Activated CD4-positive, CD25-positive, alpha-beta regulatory T cell treated with anti-CD3 and anti-CD28 coated beads, Interleukin-2, amount 50 U/mL, for 24 hours (primary cell): ENCODE measurements around the gene AJAP1.
A peak's percentile ranks its signal among the peaks of the same experiment; 100 is the strongest.

Experiments
- ATAC-seq, 2 donors: fragments of 150-1000 bp; cut with Tn5 transposase; one replicate each; pipeline ENCODE4 v1.10.0; 2021; ENCODE audit warnings: mild to moderate bottlenecking in 1 of 2, moderate library complexity in 1 of 2

AJAP1 gene

GRCh38 chr1:4633346-4633745, 21.1 kb upstream of the AJAP1 start:
- no peak for ATAC-seq

- no peak for ATAC-seq
Measured at GRCh38 chr1:4634156-4634792, 20.1 kb upstream of the AJAP1 start.

- no peak for ATAC-seq
Measured at GRCh38 chr1:4634793-4635406, 19.5 kb upstream of the AJAP1 start.

- ATAC-seq = no peak
Measured at GRCh38 chr1:4636186-4636585, 18.2 kb upstream of the AJAP1 start.

- ATAC-seq = no peak
Measured at GRCh38 chr1:4636644-4637380, 17.6 kb upstream of the AJAP1 start.

GRCh38 chr1:4637616-4638344, 16.6 kb upstream of the AJAP1 start:
- no peak for ATAC-seq

- no peak for ATAC-seq
Measured at GRCh38 chr1:4638345-4638729, 16.1 kb upstream of the AJAP1 start.

GRCh38 chr1:4640931-4641330, 13.5 kb upstream of the AJAP1 start:
- no peak for ATAC-seq

GRCh38 chr1:4647391-4647790, 7.0 kb upstream of the AJAP1 start:
- no peak for ATAC-seq

GRCh38 chr1:4648657-4649056, 5.8 kb upstream of the AJAP1 start:
- no peak for ATAC-seq

GRCh38 chr1:4650481-4650880, 3.9 kb upstream of the AJAP1 start:
- no peak for ATAC-seq

GRCh38 chr1:4650981-4651380, 3.4 kb upstream of the AJAP1 start:
- no peak for ATAC-seq

- peak; percentile 68 for ATAC-seq
Measured at GRCh38 chr1:4652631-4653327, 1.6 kb upstream of the AJAP1 start.

GRCh38 chr1:4653328-4653660, 1.1 kb upstream of the AJAP1 start:
- ATAC-seq = no peak

- no peak for ATAC-seq
Measured at GRCh38 chr1:4654764-4655673, 610 bp downstream of the AJAP1 start.

- ATAC-seq = no peak
Measured at GRCh38 chr1:4655674-4656532, 1.5 kb downstream of the AJAP1 start.

GRCh38 chr1:4656533-4657140, 2.2 kb downstream of the AJAP1 start:
- no peak for ATAC-seq

- ATAC-seq = no peak
Measured at GRCh38 chr1:4657244-4657789, 2.9 kb downstream of the AJAP1 start.

GRCh38 chr1:4657960-4658541, 3.6 kb downstream of the AJAP1 start:
- ATAC-seq = no peak
